DMS53 (cell line): Measurements from ENCODE around the gene NXPE2.

Source experiments
- DNase-seq: peaks from one replicate; lab custom pipeline; 2025; lab: John Stamatoyannopoulos, UW

NXPE2 gene

GRCh38 chr11:114745150-114745671 lies 66.9 kb downstream of the NXPE2 start:
- DNase-seq: no peak

DNA sequence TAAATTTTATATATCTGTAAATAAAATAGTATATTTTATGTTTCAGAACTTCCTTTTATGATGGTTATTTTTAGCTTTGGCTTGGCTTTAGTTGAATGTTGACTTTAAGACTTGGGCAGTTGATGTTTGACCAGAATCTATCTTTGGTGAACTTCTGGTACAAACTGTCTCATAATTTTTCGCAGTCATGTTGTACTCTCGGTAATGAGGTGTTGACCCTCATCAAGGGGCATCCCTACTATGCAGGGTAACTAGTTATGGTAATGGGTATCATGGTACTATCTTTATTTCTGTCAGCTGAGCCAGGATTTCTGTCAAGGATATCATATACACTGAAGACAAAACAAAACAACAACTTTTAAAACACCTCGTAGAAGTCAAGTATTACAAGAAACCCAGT lies 67.7 kb downstream of the NXPE2 start:
- DNase-seq: no peak
